ENCODE measurements around the gene FEN1. TPM values are rescaled to one million over a fixed set of nuclear protein-coding genes. Genes with fewer than 3 reads are reported as not detected.

The FEN1 gene
- total and polyA plus RNA-seq, 2 of the 8 experiments (the other 6 are each of a cell fraction or from before 2014, with no cell fraction given): 52.6 to 86.1 TPM

- Histone ChIP-seq H2BK120ac (replicated peaks; ENCODE audit: low read depth, low read length) (no peak overlapping the region), H3K4me2 (ENCODE audit: insufficient read depth in 1 of 2, low read depth in 2 of 2, low read length in 2 of 2) (no peak overlapping the region), H4K91ac (replicated peaks; ENCODE audit: insufficient read length, low read length) (no peak overlapping the region), H3K4ac (replicated peaks; ENCODE audit: insufficient read length, low read depth, low read length) (no peak overlapping the region), H4K8ac (ENCODE audit: extremely low read depth, insufficient read depth, low read length) (no peak overlapping the region), H2BK20ac (ENCODE audit: low read length) (no peak overlapping the region), H3K4me1 (replicated peaks in 1 of 4; ENCODE audit: control insufficient read depth in 3 of 4, insufficient read depth in 4 of 4, low read length in 3 of 4) (peaks cover 0 to 6% (median 1%) of the 10 kb centered on the region in 4 experiments; a peak in 3 of 7 replicates), H3K27me3 (replicated peaks in 1 of 4; ENCODE audit: control insufficient read depth in 3 of 4, extremely low read depth in 1 of 4, insufficient read depth in 3 of 4, low read length in 3 of 4) (no peaks in the 10 kb centered on the region), H3K9ac (replicated peaks in 1 of 4; ENCODE audit: extremely low read depth in 1 of 4, low read depth in 3 of 4, low read length in 3 of 4) (no peak overlapping the region), H4K20me1 (replicated peaks in 1 of 2; ENCODE audit: control insufficient read depth in 1 of 2, insufficient read depth in 2 of 2, low read length in 2 of 2) (peaks cover 0 to 8% of the 10 kb centered on the region in 2 experiments), H3K14ac (ENCODE audit: insufficient read length) (no peak overlapping the region), H3K23me2 (ENCODE audit: low read depth, low read length) (peaks cover 7% of the 10 kb centered on the region; the same call in 1 of the 2 replicates), H3K79me1 (ENCODE audit: low read depth, low read length) (peaks cover 6% of the 10 kb centered on the region), H2AFZ (ENCODE audit: low read length) (no peak overlapping the region), H3K4me3 (ENCODE audit: extremely low read depth in 1 of 4, insufficient read depth in 2 of 4, low read depth in 3 of 4, low read length in 4 of 4) (no peak overlapping the region), H4K5ac (ENCODE audit: insufficient read length, low read depth, low read length) (no peak overlapping the region), H3K23ac (ENCODE audit: insufficient read length) (no peak overlapping the region), H3K56ac (replicated peaks; ENCODE audit: insufficient read length, low read depth, low read length) (no peak overlapping the region), H3K9me3 (ENCODE audit: insufficient read depth in 2 of 2, low read depth in 1 of 2, low read length in 1 of 2) (peaks cover 0 to 2% of the 10 kb centered on the region in 2 experiments; a peak in 1 of 4 replicates), H3K27ac (ENCODE audit: low read depth, low read length) (no peak overlapping the region), H3K36me3 (ENCODE audit: control insufficient read depth in 2 of 4, insufficient read depth in 4 of 4, low read length in 3 of 4) (peaks cover 35 to 72% (median 58%) of the 10 kb centered on the region in 4 experiments), H2BK12ac (ENCODE audit: low read depth, low read length) (no peak overlapping the region), H3K79me2 (ENCODE audit: control insufficient read depth in 1 of 2, insufficient read depth in 2 of 2, low read length in 2 of 2) (peaks cover 0 to 20% of the 10 kb centered on the region in 2 experiments; a peak in 1 of 4 replicates), H2AK5ac (ENCODE audit: low read depth, low read length) (no peak overlapping the region), H2BK5ac (ENCODE audit: low read depth, low read length) (no peak overlapping the region), H3K18ac (ENCODE audit: extremely low read depth, low read length) (no peak overlapping the region), H2BK15ac (ENCODE audit: low read length) (no peak overlapping the region)
- FAIRE-seq (no peak), DNase-seq (ENCODE audit: low read depth in 1 of 2, low spot score in 2 of 2) (no peak)
- POLR2A ChIA-PET (ENCODE audit: partially characterized antibody): interaction anchor here (1.6 to 16.2 kb wide), 5 partner anchors 14 to 48 kb away, joined by 3 to 354 read pairs (median 3); partner anchors contain the start of genes FADS2, FEN1 and TMEM258
- CTCF ChIA-PET (ENCODE audit: partially characterized antibody): interaction anchor here (0.6 to 10.2 kb wide), 4 partner anchors 12 to 38 kb away, joined by 3 to 118 read pairs (median 4); partner anchors contain the start of genes FADS2 and FEN1
- WGBS, 2 experiments (ENCODE audit: extremely low coverage in 1 of 2, insufficient coverage in 1 of 2, insufficient read length in 1 of 2, insufficient replicate concordance in 2 of 2, low coverage in 1 of 2, low lambda C conversion rate in 2 of 2, missing lambda C conversion rate in 1 of 2): 90% methylated on average over 5 of the region's 5 CpGs; no CpG with 5 or more reads in 1 of the 2 experiments
- TF ChIP-seq BACH1 (IDR thresholded peaks at IDR 0.05; ENCODE audit: low read length) (no peak), GTF2F1 (IDR thresholded peaks at IDR 0.05; ENCODE audit: borderline replicate concordance, low read depth, low read length) (no peak), TBP (IDR thresholded peaks at IDR 0.05; ENCODE audit: low read depth, low read length) (no peak), CHD1 (IDR thresholded peaks at IDR 0.05; ENCODE audit: low read depth, low read length) (no peak), CHD2 (IDR thresholded peaks at IDR 0.05; ENCODE audit: low read length) (no peak), E2F6 (IDR thresholded peaks at IDR 0.05) (no peak), CTCF (IDR thresholded peaks at IDR 0.05; ENCODE audit: control extremely low read depth in 1 of 3, insufficient read depth in 1 of 3, low read depth in 1 of 3, low read length in 3 of 3) (no peak), NANOG (IDR thresholded peaks at IDR 0.05; ENCODE audit: insufficient read depth, low read depth, low read length, poor library complexity, severe bottlenecking) (no peak), SUZ12 (IDR thresholded peaks at IDR 0.05; ENCODE audit: low read length) (no peak), TCF12 (IDR thresholded peaks at IDR 0.05; ENCODE audit: low read depth, low read length) (no peak), RFX5 (IDR thresholded peaks at IDR 0.05; ENCODE audit: borderline replicate concordance, low read depth, low read length) (no peak)
Observed at GRCh38 chr11:61811831-61812230, 19.1 kb downstream of the FEN1 start.
